Lung (tissue), 12 donors: Measurements from ENCODE around the gene FBXO31. TPM values are rescaled to one million over a fixed set of nuclear protein-coding genes. Genes with fewer than 3 reads are reported as not detected.

Source experiments
- ATAC-seq: fragments of 200-7000 bp; cut with Tn5 transposase; one replicate; pipeline ENCODE4 v1.9.1; 2020; ENCODE audit warnings: moderate number of reproducible peaks; ENCODE audit not compliant: insufficient read depth, low FRiP score
- DNase-seq, 3 donors: peaks; one replicate each; pipeline ENCODE4 v3.0.0-alpha.2; 2013 to 2017
- H3K27ac ChIP-seq, 2 donors: one replicate each; pipeline ENCODE4 v1.5.1; 2013; ENCODE audit warnings: mild to moderate bottlenecking in 2 of 2, moderate library complexity in 2 of 2, control low read depth in 1 of 2, inconsistent platforms in 1 of 2, low read depth in 1 of 2, low read length in 1 of 2
- H3K27me3 ChIP-seq, 3 donors: one replicate each; pipeline ENCODE4 v1.5.1; 2013; ENCODE audit warnings: low read length in 2 of 3; ENCODE audit not compliant: control insufficient read depth in 3 of 3, insufficient read depth in 3 of 3
- H3K36me3 ChIP-seq, 4 donors: one replicate each; pipeline ENCODE4 v1.5.1; 2013; ENCODE audit warnings: low read length in 4 of 4, mild to moderate bottlenecking in 1 of 4, moderate library complexity in 1 of 4; ENCODE audit not compliant: control insufficient read depth in 4 of 4, insufficient read depth in 4 of 4
- H3K4me1 ChIP-seq, 5 donors: one replicate each; pipeline ENCODE4 v1.5.1; 2013; ENCODE audit warnings: low read length in 5 of 5, mild to moderate bottlenecking in 2 of 5, moderate library complexity in 1 of 5; ENCODE audit not compliant: control insufficient read depth in 5 of 5, insufficient read depth in 5 of 5
- H3K4me3 ChIP-seq: one replicate; pipeline ENCODE4 v1.5.1; 2013; ENCODE audit warnings: mild to moderate bottlenecking, control low read depth, moderate library complexity
- H3K9ac ChIP-seq, 2 donors: one replicate each; pipeline ENCODE4 v1.5.1; 2013; ENCODE audit warnings: low read length in 2 of 2, control low read depth in 1 of 2; ENCODE audit not compliant: insufficient read depth in 1 of 2
- H3K9me3 ChIP-seq, 4 donors: one replicate each; pipeline ENCODE4 v1.5.1; 2013; ENCODE audit warnings: low read length in 3 of 4, mild to moderate bottlenecking in 1 of 4, moderate library complexity in 1 of 4; ENCODE audit not compliant: control insufficient read depth in 4 of 4, insufficient read depth in 3 of 4
- CTCF ChIP-seq: IDR thresholded peaks from 2 replicates; pipeline ENCODE4 v1.5.1; 2012; ENCODE audit warnings: mild to moderate bottlenecking; ENCODE audit errors: control extremely low read depth, extremely low read depth
- WGBS, 2 donors: extraction: QIAGEN DNeasy Blood & Tissue Kit; methylation state at CpG; one replicate each; pipeline ENCODE4 v1.1.7; 2013; 5-methylcytosine and 5-hydroxymethylcytosine counted together
- polyA plus RNA-seq, 2 donors: library from polyadenylated mRNA; stranded (reverse); fragments of 200-250 nt; gene quantifications; one replicate each; pipeline ENCODE4 v1.2.1, GENCODE V29; 2013
- total RNA-seq, 2 donors: library from RNA; depleted of rRNA in 1 of 2; stranded (reverse); fragments of >200 nt in 1 of 2; gene quantifications; one replicate each; pipeline ENCODE4 v1.2.1, GENCODE V29; 2014 to 2021
- donor health status: control.
- donor health status: control.
- donor health status: Bipolar disorder and iron deficiency.
- donor health status: healthy.
- donor health status: DM: yes; HTN: yes; CAD: no.

The FBXO31 gene
- total and polyA plus RNA-seq, 4 donors = 10.1 to 35.1 (median 23.2) TPM

- peaks cover 5 to 49% (median 33%) of the 10 kb centered on the region in 4 donors for H3K36me3 ChIP-seq
- TF ChIP-seq CTCF = no peak
Observed at GRCh38 chr16:87410968-87411367, 27.4 kb upstream of the FBXO31 start.

GRCh38 chr16:87410530-87410929 lies 27.0 kb upstream of the FBXO31 start:
- no peaks in the 10 kb centered on the region for H3K9me3 ChIP-seq
- 95 to 96% methylated on average over 11 of the region's 11 CpGs for WGBS, 2 donors
- H3K4me3 ChIP-seq = no peak overlapping the region
- H3K27me3 ChIP-seq = no peaks in the 10 kb centered on the region
- DNase-seq = no peak
- ATAC-seq = no peak
- no peak for TF ChIP-seq CTCF
- no peak overlapping the region for H3K27ac ChIP-seq
- H3K36me3 ChIP-seq = peaks cover 5 to 48% (median 32%) of the 10 kb centered on the region in 4 donors
- H3K4me1 ChIP-seq = no peaks in the 10 kb centered on the region
- no peak overlapping the region for H3K9ac ChIP-seq

More at GRCh38 chr16:87410968-87411367, 27.4 kb upstream of the FBXO31 start:
- DNase-seq = no peak
- H3K4me1 ChIP-seq = no peaks in the 10 kb centered on the region
- no peak overlapping the region for H3K27ac ChIP-seq
- 89 to 93% methylated on average over 14 of the region's 14 CpGs for WGBS, 2 donors
- no peak for ATAC-seq
- H3K4me3 ChIP-seq = no peak overlapping the region
- H3K27me3 ChIP-seq = no peaks in the 10 kb centered on the region
- H3K9me3 ChIP-seq = no peaks in the 10 kb centered on the region
- H3K9ac ChIP-seq = no peak overlapping the region

- TF ChIP-seq CTCF = no peak
- 95 to 97% methylated on average over 13 of the region's 13 CpGs for WGBS, 2 donors
- no peak overlapping the region for H3K9ac ChIP-seq
- DNase-seq (no peak), ATAC-seq (no peak)
- peaks cover 7 to 49% (median 37%) of the 10 kb centered on the region in 4 donors for H3K36me3 ChIP-seq
- H3K4me1 ChIP-seq = no peaks in the 10 kb centered on the region
- no peaks in the 10 kb centered on the region for H3K9me3 ChIP-seq
- H3K27ac ChIP-seq = no peak overlapping the region
- H3K4me3 ChIP-seq = no peak overlapping the region
- H3K27me3 ChIP-seq = no peaks in the 10 kb centered on the region
Observed at GRCh38 chr16:87409781-87410180, 26.2 kb upstream of the FBXO31 start.

GRCh38 chr16:87409153-87409552 lies 25.6 kb upstream of the FBXO31 start:
- TF ChIP-seq CTCF = no peak
- ATAC-seq (no peak), DNase-seq (no peak)
- Histone ChIP-seq H3K4me1 (no peaks in the 10 kb centered on the region), H3K27ac (no peak overlapping the region), H3K36me3 (peaks cover 8 to 46% (median 37%) of the 10 kb centered on the region in 4 donors), H3K9me3 (no peaks in the 10 kb centered on the region), H3K27me3 (no peaks in the 10 kb centered on the region), H3K9ac (no peak overlapping the region), H3K4me3 (no peak overlapping the region)
- WGBS, 2 donors = 92 to 94% methylated on average over 13 of the region's 13 CpGs
